Stimulated activated CD4-positive, alpha-beta T cell treated with anti-CD3 and anti-CD28 coated beads, TNF-alpha, amount 100 ng/mL, for 48 hours (primary cell): ENCODE data around the gene ARHGEF37.

Experiments
- DNase-seq, 3 donors: peaks; one replicate each; pipeline ENCODE4 v3.0.0-alpha.2; 2020; ENCODE audit warnings: low read depth in 3 of 3

ARHGEF37 gene

GRCh38 chr5:149603210-149603609, 21.9 kb downstream of the ARHGEF37 start:
- no peak for DNase-seq

GRCh38 chr5:149603920-149604319, 22.6 kb downstream of the ARHGEF37 start:
- DNase-seq, result no peak

- no peak for DNase-seq
These were observed 23.0 kb downstream of the ARHGEF37 start for GRCh38 chr5:149604321-149604720.

- DNase-seq, result no peak
These were observed 24.2 kb downstream of the ARHGEF37 start for GRCh38 chr5:149605354-149605997.

- DNase-seq, result no peak
These were observed 24.9 kb downstream of the ARHGEF37 start for GRCh38 chr5:149605998-149606724.

GRCh38 chr5:149608936-149609545, 27.7 kb downstream of the ARHGEF37 start:
- DNase-seq, result no peak

GRCh38 chr5:149609640-149610219, 28.4 kb downstream of the ARHGEF37 start:
- DNase-seq, result no peak

- DNase-seq, result no peak
These were observed 29.4 kb downstream of the ARHGEF37 start for GRCh38 chr5:149610589-149611255.

- DNase-seq, result no peak
These were observed 30.0 kb downstream of the ARHGEF37 start for GRCh38 chr5:149611326-149611725.

- no peak for DNase-seq
These were observed 33.0 kb downstream of the ARHGEF37 start for GRCh38 chr5:149614034-149614907.

- no peak for DNase-seq
These were observed 34.7 kb downstream of the ARHGEF37 start for GRCh38 chr5:149615976-149616375.

GRCh38 chr5:149616727-149617285, 35.5 kb downstream of the ARHGEF37 start:
- DNase-seq, result peak in 1 of 3 donors; percentile 15

GRCh38 chr5:149617760-149618306, 36.5 kb downstream of the ARHGEF37 start:
- DNase-seq, result no peak

GRCh38 chr5:149618581-149619248, 37.4 kb downstream of the ARHGEF37 start:
- DNase-seq, result peak in 1 of 3 donors; percentile 8

GRCh38 chr5:149621415-149622098, 40.3 kb downstream of the ARHGEF37 start:
- DNase-seq, result no peak

GRCh38 chr5:149622466-149622865, 41.2 kb downstream of the ARHGEF37 start:
- no peak for DNase-seq

GRCh38 chr5:149623473-149623872, 42.2 kb downstream of the ARHGEF37 start:
- no peak for DNase-seq

GRCh38 chr5:149627070-149627469, 45.8 kb downstream of the ARHGEF37 start:
- DNase-seq, result no peak

GRCh38 chr5:149628221-149628620, 46.9 kb downstream of the ARHGEF37 start:
- DNase-seq, result no peak
